GM04503 (cell line): ENCODE results near the gene PAGE4.

Source experiments
- DNase-seq: peaks from one replicate; pipeline ENCODE4 v3.0.0-alpha.2; 2012; ENCODE audit warnings: low read depth

PAGE4 gene

DNA sequence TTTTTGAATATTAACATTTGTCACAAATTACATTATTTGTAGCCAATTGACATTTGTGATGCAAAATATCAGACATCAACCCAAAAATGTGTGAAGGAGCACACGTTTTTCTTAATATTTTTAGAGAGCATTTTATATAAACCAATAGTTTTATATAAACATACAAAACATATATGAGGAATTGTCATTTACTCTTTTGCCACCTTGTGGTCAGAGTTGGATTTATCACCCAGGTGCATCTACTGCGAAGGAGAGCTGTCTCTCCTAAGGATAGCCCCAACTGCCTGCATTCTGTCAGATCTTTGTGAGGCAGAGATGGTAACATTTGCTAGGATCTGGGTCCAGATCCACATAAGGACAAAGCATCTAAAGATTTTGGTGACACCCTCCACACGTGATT is 47.6 kb downstream of the PAGE4 start:
- DNase-seq, result no peak

- no peak for DNase-seq
Measured at GRCh38 chrX:49877397-49878101, 48.4 kb downstream of the PAGE4 start.

- DNase-seq, result no peak
Measured at GRCh38 chrX:49878128-49878833, 49.2 kb downstream of the PAGE4 start.

DNA sequence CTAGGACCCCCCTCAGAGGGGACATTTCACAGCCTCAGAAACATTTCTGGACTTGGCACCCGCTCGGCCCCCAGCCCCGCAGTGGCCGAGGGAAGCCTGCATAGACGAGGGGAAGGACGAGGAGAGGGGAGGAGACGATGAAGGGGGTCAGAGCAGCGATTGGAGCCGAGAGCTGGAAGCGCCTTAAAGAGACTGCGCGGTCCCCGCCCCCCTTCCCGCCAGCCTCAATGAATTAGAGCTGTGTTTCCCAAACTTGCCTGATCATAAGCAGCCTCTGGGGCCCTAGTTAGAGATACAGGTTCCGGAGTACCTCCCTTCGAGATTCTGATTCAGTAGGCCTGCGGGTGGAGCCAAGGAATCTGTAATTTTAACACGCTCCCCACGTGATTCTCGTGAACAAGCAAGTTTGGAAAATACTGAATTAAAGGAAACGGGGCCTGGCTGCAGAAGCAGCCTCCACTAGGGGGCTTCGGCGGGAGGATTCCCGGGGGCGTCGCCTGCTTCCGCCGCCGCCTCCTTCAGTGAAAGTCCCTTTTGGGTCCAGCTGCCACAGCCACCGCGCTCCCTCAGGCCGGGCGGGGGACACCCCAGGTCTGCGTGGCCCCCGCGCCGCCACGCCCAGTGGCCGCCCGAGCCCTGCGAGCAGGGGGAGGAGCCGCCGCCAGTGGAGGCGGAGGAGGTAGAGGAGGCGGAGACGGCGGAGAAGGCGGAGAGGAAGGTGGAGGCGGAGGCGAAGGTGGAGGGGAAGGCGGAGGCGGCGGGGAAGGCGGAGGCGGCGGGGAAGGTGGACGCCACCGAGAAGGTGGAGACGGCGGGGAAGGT is 49.9 kb downstream of the PAGE4 start, which contains the start of gene USP27X:
USP27X (plus strand) TSS at position 651 of the 822 bp plus-strand sequence. CDS start 824 bp downstream, outside the sequence.
- peak; percentile 52 for DNase-seq

DNA sequence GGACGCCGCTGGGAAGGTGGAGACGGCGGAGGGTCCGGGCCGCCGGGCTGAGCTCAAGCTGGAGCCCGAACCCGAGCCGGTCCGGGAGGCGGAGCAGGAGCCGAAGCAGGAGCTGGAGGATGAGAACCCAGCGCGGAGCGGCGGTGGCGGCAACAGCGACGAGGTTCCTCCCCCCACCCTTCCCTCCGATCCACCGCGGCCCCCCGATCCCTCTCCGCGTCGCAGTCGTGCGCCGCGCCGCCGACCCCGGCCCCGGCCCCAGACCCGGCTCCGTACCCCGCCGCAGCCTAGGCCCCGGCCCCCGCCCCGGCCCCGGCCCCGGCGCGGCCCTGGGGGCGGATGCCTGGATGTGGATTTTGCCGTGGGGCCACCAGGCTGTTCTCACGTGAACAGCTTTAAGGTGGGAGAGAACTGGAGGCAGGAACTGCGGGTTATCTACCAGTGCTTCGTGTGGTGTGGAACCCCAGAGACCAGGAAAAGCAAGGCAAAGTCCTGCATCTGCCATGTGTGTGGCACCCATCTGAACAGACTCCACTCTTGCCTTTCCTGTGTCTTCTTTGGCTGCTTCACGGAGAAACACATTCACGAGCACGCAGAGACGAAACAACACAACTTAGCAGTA is 50.7 kb downstream of the PAGE4 start:
- no peak for DNase-seq

- no peak for DNase-seq
Measured at GRCh38 chrX:49880668-49881067, 51.6 kb downstream of the PAGE4 start.
